Mammary epithelial cell (primary cell): Measurements from ENCODE around the gene DEPDC5.

Experiments used
- EZH2 ChIP-seq: IDR thresholded peaks from 2 replicates; pipeline ENCODE4 v1.6.1; 2012; ENCODE audit warnings: low read length, inconsistent platforms, borderline replicate concordance
- TF ChIP-seq, protein P1 (sequence below), 2 donors: IDR thresholded peaks in 1 of 2; conservative IDR thresholded peaks in 1 of 2; 2 replicates each; pipeline ENCODE4 v1.5.1; 2011 to 2012; ENCODE audit warnings: inconsistent platforms in 2 of 2, low read length in 2 of 2, mild to moderate bottlenecking in 2 of 2, control low read depth in 1 of 2, low read depth in 1 of 2; ENCODE audit not compliant: insufficient read depth in 1 of 2; ENCODE audit errors: extremely low read depth in 1 of 2

GRCh38 chr22:31938296-31938695 lies 184.5 kb downstream of the DEPDC5 start:
- TF ChIP-seq, protein P1, sequence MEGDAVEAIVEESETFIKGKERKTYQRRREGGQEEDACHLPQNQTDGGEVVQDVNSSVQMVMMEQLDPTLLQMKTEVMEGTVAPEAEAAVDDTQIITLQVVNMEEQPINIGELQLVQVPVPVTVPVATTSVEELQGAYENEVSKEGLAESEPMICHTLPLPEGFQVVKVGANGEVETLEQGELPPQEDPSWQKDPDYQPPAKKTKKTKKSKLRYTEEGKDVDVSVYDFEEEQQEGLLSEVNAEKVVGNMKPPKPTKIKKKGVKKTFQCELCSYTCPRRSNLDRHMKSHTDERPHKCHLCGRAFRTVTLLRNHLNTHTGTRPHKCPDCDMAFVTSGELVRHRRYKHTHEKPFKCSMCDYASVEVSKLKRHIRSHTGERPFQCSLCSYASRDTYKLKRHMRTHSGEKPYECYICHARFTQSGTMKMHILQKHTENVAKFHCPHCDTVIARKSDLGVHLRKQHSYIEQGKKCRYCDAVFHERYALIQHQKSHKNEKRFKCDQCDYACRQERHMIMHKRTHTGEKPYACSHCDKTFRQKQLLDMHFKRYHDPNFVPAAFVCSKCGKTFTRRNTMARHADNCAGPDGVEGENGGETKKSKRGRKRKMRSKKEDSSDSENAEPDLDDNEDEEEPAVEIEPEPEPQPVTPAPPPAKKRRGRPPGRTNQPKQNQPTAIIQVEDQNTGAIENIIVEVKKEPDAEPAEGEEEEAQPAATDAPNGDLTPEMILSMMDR (conservative IDR thresholded peaks at IDR 0.05 in 1 of 2, IDR thresholded peaks at IDR 0.05 in 1 of 2; ENCODE audit: extremely low read depth in 1 of 2, insufficient read depth in 1 of 2, low read depth in 1 of 2, low read length in 2 of 2), result no peak
- no peak for TF ChIP-seq EZH2
